HUES6 (cell line): ENCODE data around the gene KRT33A.
"Not testable (repeated sequence)": the region's sequence is repeated elsewhere in the genome, so short reads cannot be mapped to it uniquely, and the experiment has no call there.

Experiments
- H3K27ac ChIP-seq: 2 replicates; pipeline ENCODE4 v1.7.0; 2013; ENCODE audit warnings: low read depth, mild to moderate bottlenecking, low read length, inconsistent platforms
- H3K27me3 ChIP-seq: 2 replicates; pipeline ENCODE4 v1.6.1; 2013; ENCODE audit warnings: low read length; ENCODE audit not compliant: control insufficient read depth, insufficient read depth
- H3K36me3 ChIP-seq: 2 replicates; pipeline ENCODE4 v1.6.1; 2013; ENCODE audit warnings: low read length; ENCODE audit not compliant: control insufficient read depth, insufficient read depth
- H3K4me1 ChIP-seq: 2 replicates; pipeline ENCODE4 v1.6.1; 2013; ENCODE audit warnings: low read length; ENCODE audit not compliant: control insufficient read depth, insufficient read depth
- H3K4me3 ChIP-seq: 2 replicates; pipeline ENCODE4 v1.5.1; 2013; ENCODE audit warnings: low read depth, low read length
- H3K9ac ChIP-seq: one replicate; pipeline ENCODE4 v1.6.1; 2013; ENCODE audit warnings: mild to moderate bottlenecking, low read length
- H3K9me3 ChIP-seq: 2 replicates; pipeline ENCODE4 v1.6.1; 2013; ENCODE audit warnings: low read depth, low read length; ENCODE audit not compliant: control insufficient read depth, insufficient read depth

Gene KRT33A

DNA sequence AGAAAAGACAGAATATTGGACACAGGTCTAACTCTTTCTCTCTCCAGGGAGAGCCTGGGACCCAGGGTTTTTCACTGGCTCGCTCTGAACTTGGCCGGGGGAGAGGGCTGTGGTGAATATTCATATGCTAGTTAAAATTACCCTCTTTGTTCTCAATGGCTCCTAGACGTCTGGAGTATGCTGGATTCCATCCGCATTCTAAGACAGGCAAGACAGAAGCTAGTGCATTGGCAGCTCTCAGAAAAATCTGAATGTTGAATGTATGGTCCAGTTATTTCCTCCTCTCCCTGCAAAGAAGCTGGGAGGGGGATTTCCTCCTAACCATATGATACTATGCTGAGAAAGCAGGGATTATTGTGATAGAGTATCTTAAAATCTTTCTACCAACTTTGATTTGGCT, 37.0 kb upstream of the KRT33A start:
- Histone ChIP-seq H3K4me1 (no peaks in the 10 kb centered on the region), H3K9ac (no peak overlapping the region), H3K9me3 (peaks cover 6% of the 10 kb centered on the region; the same call in 1 of the 2 replicates), H3K36me3 (no peaks in the 10 kb centered on the region), H3K27me3 (no peaks in the 10 kb centered on the region), H3K27ac (no peak overlapping the region), H3K4me3 (no peak overlapping the region)

DNA sequence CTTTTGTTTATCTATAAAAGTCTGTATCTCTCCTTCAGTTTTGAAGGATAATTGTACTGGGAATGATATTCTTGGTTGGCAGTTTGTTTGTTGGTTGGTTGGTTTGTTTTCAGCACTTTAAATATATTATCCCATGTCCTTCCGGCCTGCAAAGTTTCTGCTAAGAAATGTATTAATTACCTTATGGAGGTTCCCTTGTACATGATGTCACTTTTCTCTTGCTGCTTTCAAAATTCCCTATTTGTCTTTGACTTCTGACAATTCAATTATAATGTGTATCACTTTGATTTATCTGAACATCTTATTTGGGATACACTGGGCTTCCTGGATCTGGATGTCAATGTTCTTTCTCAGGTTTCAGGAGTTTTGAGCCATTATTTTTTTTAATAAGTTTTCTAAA, 35.6 kb upstream of the KRT33A start:
- no peaks in the 10 kb centered on the region for H3K36me3 ChIP-seq
- no peak overlapping the region for H3K4me3 ChIP-seq
- no peaks in the 10 kb centered on the region for H3K27me3 ChIP-seq
- peaks cover 6% of the 10 kb centered on the region; the same call in 1 of the 2 replicates for H3K9me3 ChIP-seq
- no peak overlapping the region for H3K27ac ChIP-seq
- H3K4me1 ChIP-seq: no peaks in the 10 kb centered on the region
- no peak overlapping the region for H3K9ac ChIP-seq

DNA sequence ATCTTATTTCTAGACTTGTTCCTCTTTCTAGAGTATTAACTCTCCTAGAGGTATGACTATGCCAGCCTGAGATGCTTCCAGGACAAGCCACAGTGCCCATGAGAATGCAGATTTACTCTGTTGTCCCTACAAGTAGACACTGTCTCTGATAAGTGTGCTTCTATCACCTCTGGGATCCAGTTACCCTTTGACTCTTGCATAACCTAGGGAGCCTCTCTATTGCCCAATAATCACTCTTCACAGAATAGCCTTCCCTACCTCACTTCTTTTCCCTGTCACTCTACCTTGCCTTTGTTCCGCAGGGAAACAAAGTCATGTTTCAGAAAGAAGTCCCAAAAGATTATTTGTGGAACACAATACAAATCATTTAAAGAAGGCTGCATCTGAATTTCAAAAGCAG, 33.1 kb upstream of the KRT33A start:
- Histone ChIP-seq H3K4me3 (no peak overlapping the region), H3K9me3 (peaks cover 6% of the 10 kb centered on the region; the same call in 1 of the 2 replicates), H3K27me3 (no peaks in the 10 kb centered on the region), H3K4me1 (no peaks in the 10 kb centered on the region), H3K27ac (no peak overlapping the region), H3K9ac (no peak overlapping the region), H3K36me3 (no peaks in the 10 kb centered on the region)

DNA sequence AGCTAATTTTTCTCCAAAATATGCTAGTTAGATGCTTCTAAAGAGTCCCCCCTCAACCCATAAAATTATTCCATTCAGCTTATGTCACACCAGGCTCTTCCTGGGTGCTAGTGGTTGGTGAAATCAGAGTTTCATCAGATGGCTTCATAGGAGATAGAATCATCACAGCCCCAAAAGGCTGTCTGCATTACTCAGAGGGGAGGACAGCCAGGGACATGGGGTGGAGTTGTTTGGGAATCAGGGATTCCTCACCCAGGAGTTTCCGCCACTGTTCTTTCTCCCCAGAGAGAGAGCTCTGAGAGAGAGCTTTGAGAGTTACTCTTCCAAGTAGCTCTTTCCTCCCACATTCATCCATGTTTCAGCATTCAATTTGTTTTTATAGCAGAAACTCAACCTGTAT, 31.8 kb upstream of the KRT33A start:
- H3K27ac ChIP-seq: no peak overlapping the region

DNA sequence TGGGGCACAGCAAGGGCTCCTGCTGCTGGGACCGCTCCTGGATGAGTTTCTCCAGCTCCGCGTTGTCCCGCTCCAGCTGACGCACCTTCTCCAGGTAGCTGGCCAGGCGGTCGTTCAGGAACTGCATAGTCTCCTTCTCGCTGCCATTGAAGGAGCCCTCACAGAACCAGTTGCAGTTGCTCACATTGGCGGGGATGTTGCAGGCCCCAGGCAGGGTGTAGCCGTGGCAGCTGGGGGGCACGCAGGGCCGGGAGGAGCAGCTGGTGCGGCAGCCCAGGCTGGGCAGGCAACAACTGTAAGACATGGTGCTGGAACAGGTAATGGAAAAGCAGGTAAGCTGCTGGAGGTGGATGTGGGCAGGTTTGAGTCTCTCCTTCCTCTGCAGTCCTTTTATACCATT, 31.3 kb upstream of the KRT33A start, which contains the start of gene KRT34:
KRT34 (minus strand) TSS at position 364 of the 400 bp plus-strand sequence; CDS start at position 304, 60 bp downstream.
- not testable (repeated sequence) for H3K9me3 ChIP-seq, H3K27ac ChIP-seq, H3K9ac ChIP-seq, H3K4me1 ChIP-seq, H3K36me3 ChIP-seq, H3K4me3 ChIP-seq, H3K27me3 ChIP-seq

More for the DNA sequence above, 31.8 kb upstream of the KRT33A start:
- peaks cover 6% of the 10 kb centered on the region; the same call in 1 of the 2 replicates for H3K9me3 ChIP-seq
- H3K27me3 ChIP-seq: no peaks in the 10 kb centered on the region
- H3K4me3 ChIP-seq: no peak overlapping the region
- peaks cover 5% of the 10 kb centered on the region; the same call in 1 of the 2 replicates for H3K4me1 ChIP-seq
- no peak overlapping the region for H3K9ac ChIP-seq
- no peaks in the 10 kb centered on the region for H3K36me3 ChIP-seq

DNA sequence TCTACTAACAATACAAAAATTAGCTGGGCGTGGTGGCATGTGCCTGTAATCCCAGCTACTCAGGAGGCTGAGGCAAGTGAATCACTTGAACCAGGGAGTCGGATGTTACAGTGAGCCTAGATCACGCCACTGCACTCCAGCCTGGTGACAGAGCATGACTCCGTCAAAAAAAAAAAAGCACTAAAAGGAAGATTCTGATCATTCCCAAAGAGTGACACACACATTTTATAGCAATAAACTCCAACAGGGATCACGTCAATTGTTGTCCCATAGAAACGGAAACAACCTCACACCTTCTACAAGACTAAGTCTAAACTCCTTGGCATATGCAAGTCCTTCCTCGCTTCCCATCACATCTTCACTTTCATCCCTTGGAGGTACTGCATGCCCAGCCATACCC, 29.5 kb upstream of the KRT33A start:
- H3K9ac ChIP-seq, H3K27ac ChIP-seq: not testable (repeated sequence)

DNA sequence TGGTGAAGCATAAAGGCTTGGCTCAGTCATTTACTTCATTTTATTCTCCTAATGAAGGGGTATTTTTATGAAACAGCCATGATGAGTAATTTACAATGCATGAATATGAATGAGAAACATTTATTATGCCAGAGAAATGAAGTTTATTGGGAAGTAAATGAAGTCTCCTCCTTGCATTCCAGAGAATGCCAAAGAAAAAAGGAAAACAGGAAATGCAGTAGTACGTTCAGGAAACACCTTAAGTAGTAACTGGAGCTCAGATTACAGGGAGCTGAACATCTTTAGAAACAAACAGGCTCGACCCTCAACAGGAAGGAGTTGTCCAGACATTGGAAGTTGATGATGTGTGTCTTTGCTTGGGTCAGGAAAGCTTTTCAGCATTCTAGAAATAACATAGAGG, 26.9 kb upstream of the KRT33A start:
- Histone ChIP-seq H3K4me1 (peaks cover 6% of the 10 kb centered on the region; the same call in 1 of the 2 replicates), H3K36me3 (no peaks in the 10 kb centered on the region), H3K27ac (no peak overlapping the region), H3K9me3 (no peaks in the 10 kb centered on the region), H3K27me3 (no peaks in the 10 kb centered on the region; the same call in 1 of the 2 replicates), H3K4me3 (no peak overlapping the region), H3K9ac (no peak overlapping the region)

More for the DNA sequence above, 29.5 kb upstream of the KRT33A start:
- not testable (repeated sequence) for H3K9me3 ChIP-seq, H3K4me3 ChIP-seq, H3K27me3 ChIP-seq, H3K36me3 ChIP-seq, H3K4me1 ChIP-seq

DNA sequence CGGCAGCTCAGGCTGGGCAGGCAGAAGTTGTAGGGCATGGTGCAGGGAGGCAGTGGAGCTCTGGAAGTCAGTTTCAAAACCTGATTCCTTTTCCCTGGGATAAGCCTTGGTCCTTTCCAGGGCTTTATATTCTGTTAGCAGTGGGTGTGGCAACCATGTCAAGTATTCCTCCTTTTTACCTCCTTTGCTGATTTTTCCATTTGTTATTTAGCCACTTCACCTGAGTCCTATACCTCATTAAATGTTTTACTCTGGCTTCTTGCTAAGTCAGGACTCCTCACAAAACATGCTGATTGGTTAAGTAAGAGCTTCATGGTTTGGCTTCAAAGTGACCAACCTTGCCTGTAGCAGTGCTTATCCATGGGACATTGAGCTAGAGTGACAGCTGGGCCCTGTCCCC, 19.1 kb upstream of the KRT33A start, which contains the start of gene KRT33B:
KRT33B (minus strand) TSS at position 101 of the 400 bp plus-strand sequence; CDS start at position 38, 63 bp downstream.
- no peak within 1 kb of the TSS for H3K4me3 ChIP-seq
- H3K36me3 ChIP-seq: no peaks in the 10 kb centered on the region
- H3K27me3 ChIP-seq: no peaks in the 10 kb centered on the region; the same call in 1 of the 2 replicates
- H3K27ac ChIP-seq: no peak within 1 kb of the TSS
- no peak within 1 kb of the TSS for H3K9ac ChIP-seq
- no peaks in the 10 kb centered on the region for H3K9me3 ChIP-seq
- H3K4me1 ChIP-seq: no peaks in the 10 kb centered on the region

DNA sequence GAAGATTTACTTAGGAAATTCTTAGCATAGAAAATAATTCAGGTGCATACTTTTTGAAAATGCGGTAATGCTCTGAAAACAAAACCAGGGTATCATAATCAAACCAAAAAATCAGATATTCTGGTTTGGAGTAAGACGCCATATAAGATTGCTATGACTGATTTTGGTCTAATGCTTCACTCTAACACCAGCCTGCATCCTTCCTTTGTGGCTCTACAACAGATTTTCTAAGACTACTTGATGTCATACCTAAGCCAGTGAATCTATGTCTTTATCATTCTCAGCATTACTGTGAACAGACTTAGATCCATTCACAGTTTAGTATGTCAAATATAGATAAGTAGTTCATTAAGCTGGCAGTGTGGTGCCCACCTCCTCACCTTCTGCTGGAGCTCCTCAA, 18.4 kb upstream of the KRT33A start:
- H3K4me3 ChIP-seq: no peak overlapping the region
- H3K9ac ChIP-seq: no peak overlapping the region
- H3K4me1 ChIP-seq: no peaks in the 10 kb centered on the region
- no peaks in the 10 kb centered on the region for H3K9me3 ChIP-seq
- H3K36me3 ChIP-seq: no peaks in the 10 kb centered on the region
- H3K27ac ChIP-seq: no peak overlapping the region
- no peaks in the 10 kb centered on the region; the same call in 1 of the 2 replicates for H3K27me3 ChIP-seq

DNA sequence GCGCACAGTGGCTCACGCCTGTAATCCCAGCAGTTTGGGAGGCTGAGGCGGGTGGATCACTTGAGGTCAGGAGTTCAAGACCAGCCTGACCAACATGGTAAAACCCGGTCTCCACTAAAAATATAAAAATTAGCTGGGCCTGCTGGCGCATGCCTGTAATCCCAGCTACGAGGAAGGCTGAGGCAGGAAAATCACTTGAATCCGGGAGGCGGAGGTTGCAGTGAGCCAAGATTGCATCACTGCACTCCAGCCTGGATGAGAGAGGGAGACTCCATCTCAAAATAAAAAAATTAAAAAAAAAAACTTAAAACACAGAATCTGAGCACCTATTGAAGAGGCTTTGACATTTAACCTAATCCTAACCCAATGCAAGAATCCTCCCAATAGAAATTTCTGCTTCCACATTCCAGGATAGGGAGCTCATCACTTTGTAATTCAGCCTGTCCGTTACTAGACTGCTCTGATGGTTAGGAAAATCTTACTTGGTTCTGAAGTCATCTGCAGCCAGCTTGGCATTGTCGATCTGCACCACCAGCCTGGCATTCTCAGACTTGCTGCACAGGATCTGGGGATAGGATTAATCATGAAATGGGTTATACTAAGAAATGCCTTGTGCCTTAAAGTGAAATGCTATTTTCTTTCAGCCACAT, 16.9 kb upstream of the KRT33A start:
- H3K9ac ChIP-seq: no peak overlapping the region
- no peak overlapping the region for H3K27ac ChIP-seq
- H3K9me3 ChIP-seq: no peaks in the 10 kb centered on the region
- no peaks in the 10 kb centered on the region for H3K27me3 ChIP-seq
- no peak overlapping the region for H3K4me3 ChIP-seq
- no peaks in the 10 kb centered on the region for H3K4me1 ChIP-seq
- no peaks in the 10 kb centered on the region for H3K36me3 ChIP-seq

DNA sequence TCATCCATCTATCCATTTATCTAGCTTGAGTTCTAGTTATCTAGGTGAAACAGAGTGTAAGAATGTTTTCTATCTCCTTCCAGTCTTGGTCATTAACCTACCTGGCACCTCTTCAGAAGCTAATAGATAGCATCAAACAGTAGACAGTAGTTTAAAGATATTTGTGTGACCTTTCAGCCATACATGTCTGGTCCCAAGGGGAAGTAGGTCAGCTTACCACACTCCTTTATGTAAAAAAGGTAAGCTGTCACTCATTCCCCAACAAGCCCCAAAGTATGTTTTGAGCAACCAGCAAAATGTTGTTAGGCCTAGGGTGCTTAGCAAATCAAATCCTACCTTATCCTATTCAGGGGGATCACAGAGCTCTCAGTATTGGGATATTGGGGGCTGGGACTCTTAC, 15.4 kb upstream of the KRT33A start:
- Histone ChIP-seq H3K36me3 (no peaks in the 10 kb centered on the region), H3K4me1 (no peaks in the 10 kb centered on the region), H3K4me3 (no peak overlapping the region), H3K27me3 (no peaks in the 10 kb centered on the region), H3K27ac (no peak overlapping the region), H3K9me3 (no peaks in the 10 kb centered on the region), H3K9ac (no peak overlapping the region)
